Fibroblast of pulmonary artery (primary cell): Measurements from ENCODE around the gene CEMIP2.

Source experiments
- DNase-seq: peaks from one replicate; pipeline ENCODE4 v3.0.0-alpha.2; 2010; ENCODE audit warnings: low read depth
- H3K4me3 ChIP-seq: replicated peaks from 2 replicates; pipeline ENCODE4 v1.5.1; 2011; ENCODE audit warnings: low read depth, mild to moderate bottlenecking, control low read depth, low read length, moderate library complexity
- TF ChIP-seq, protein P1 (sequence below): IDR thresholded peaks from 2 replicates; pipeline ENCODE4 v1.5.1; 2011; ENCODE audit warnings: mild to moderate bottlenecking, control low read depth, low read length, inconsistent platforms; ENCODE audit errors: missing control alignments

Gene CEMIP2

DNA sequence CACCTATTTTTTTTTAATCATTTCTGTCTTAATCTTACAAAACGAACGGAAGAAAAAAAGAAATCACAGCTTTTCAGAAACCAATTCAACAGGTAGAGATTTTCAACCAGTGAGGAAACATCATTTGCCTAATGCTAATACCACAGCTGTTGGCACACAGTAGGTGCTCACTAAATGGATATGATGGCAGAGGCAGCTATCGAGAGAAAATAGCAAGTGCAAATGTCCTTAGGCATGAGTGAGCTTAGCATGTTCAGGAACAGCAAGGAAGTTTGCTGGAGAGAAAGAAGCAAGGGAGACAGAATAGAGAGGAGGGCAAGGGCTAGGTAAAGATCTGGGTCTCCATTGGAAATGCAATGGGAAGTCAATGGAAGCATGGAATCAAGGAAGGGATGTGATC, 49.2 kb downstream of the CEMIP2 start:
- no peak for DNase-seq
- TF ChIP-seq, protein P1, sequence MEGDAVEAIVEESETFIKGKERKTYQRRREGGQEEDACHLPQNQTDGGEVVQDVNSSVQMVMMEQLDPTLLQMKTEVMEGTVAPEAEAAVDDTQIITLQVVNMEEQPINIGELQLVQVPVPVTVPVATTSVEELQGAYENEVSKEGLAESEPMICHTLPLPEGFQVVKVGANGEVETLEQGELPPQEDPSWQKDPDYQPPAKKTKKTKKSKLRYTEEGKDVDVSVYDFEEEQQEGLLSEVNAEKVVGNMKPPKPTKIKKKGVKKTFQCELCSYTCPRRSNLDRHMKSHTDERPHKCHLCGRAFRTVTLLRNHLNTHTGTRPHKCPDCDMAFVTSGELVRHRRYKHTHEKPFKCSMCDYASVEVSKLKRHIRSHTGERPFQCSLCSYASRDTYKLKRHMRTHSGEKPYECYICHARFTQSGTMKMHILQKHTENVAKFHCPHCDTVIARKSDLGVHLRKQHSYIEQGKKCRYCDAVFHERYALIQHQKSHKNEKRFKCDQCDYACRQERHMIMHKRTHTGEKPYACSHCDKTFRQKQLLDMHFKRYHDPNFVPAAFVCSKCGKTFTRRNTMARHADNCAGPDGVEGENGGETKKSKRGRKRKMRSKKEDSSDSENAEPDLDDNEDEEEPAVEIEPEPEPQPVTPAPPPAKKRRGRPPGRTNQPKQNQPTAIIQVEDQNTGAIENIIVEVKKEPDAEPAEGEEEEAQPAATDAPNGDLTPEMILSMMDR, result no peak
- H3K4me3 ChIP-seq, result no peak overlapping the region

DNA sequence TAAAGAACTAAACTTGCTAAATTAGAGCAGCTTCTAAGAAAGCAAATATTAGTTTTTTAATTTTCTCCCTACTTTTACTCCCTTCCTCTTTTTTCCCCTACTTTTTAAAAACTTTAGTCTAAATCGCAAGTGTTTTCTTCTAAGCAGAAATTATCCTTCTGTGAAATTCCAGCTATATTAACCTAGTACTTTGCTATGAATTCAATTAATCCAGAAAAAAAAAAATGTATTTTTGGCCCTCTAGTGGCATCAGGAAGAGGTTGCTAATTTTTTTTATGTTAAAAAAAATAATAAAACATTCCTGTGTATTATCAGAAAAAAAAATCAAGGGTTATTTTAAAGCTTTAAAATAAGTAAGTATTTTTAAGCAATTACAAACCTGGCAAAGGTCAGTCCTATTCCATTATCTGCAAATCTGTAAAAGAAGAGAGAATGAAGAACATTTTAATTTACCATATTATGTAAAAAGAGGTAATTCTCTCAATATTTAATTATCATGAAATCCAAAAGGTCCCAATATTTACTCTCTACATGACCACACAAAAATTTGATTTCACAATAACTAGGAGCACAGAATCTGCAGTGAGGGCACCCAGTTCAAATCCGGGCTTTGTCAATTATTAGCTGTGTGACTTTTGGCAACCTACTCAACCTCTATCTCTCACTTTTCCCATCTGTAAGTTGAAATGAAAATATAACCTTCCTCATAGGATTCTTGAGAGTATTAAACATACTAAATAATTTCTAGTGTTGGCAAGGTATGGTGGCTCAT, 52.0 kb downstream of the CEMIP2 start:
- H3K4me3 ChIP-seq, result no peak overlapping the region
- peak; percentile 44 for DNase-seq
- TF ChIP-seq, protein P1, result peak; percentile 52

DNA sequence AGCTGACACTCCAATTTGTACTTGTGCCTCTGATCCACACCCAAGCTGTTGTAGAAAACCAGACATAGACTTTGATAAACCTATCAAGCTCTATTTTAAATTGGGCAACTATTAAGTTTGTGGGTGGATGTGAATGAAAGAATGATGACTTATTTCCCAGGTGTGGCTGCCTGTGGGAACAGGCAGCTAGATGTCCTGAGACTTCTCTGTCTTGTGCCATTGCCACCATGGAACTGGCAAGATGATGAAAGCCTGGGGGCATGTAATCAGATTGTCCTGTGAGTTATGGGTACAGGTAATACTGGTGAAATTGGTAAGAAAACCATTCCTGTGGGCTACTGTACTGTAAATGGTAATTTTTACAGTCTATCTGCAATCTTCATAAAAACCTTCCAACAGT, 57.5 kb downstream of the CEMIP2 start:
- TF ChIP-seq, protein P1, result no peak
- DNase-seq, result no peak
- H3K4me3 ChIP-seq, result no peak overlapping the region

DNA sequence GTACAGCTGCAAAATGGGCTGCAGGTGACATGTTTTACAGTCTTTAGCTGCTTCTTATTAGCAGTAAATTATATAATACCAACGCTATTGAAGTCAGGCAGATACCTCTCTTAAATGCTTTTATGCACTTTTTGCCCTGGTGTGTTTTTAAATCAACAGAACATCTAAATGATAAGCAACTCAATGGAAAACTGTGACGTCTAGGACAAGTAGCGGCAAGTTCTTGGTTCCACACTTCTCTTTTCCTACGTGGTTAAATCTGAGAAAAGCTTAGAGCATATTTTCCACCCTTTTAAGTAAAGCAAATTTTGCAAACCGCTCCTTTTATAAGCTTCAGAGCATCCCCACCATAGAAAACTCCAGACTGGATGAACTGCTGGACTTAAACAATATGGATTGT, 58.1 kb downstream of the CEMIP2 start:
- no peak overlapping the region for H3K4me3 ChIP-seq
- TF ChIP-seq, protein P1, result no peak
- DNase-seq, result no peak

DNA sequence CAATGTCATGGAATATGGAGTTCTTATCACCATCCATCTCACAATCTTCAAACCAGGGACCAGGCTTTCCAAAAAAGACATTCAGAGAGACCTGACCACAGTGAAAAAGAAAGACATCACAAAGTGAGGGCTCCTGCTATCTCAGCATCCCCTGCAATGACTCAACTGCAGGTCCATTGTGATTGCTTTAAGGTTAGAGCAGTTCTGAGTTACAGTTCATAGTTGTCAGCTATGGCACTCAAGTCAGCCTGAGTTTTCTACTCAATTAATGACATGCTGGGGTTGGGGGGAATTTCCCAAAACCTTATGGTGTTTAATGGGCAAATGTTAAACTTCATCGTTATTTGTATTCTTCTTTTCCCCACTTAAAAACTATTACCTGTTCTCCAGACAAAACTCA, 58.9 kb downstream of the CEMIP2 start:
- H3K4me3 ChIP-seq, result no peak overlapping the region
- no peak for DNase-seq
- TF ChIP-seq, protein P1, result no peak

DNA sequence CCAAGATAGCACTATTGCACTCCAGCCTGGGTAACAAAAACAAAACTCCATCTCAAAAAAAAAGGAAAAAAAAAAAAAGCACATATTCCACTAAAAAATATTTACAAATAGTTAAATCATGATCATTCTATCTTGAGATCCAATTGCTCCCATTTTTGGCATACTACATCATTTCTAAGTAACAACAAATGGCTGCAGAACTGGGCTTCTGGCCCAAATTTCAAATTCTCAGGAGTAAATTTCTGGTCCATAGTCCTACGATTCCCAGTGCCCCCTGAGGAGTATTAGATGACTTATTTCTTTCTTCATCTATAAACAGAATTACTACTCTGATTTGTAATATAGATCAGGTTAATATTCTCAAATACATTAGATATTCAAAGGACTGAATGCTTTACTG, 62.1 kb downstream of the CEMIP2 start:
- DNase-seq, result no peak
- TF ChIP-seq, protein P1, result no peak
- H3K4me3 ChIP-seq, result no peak overlapping the region

DNA sequence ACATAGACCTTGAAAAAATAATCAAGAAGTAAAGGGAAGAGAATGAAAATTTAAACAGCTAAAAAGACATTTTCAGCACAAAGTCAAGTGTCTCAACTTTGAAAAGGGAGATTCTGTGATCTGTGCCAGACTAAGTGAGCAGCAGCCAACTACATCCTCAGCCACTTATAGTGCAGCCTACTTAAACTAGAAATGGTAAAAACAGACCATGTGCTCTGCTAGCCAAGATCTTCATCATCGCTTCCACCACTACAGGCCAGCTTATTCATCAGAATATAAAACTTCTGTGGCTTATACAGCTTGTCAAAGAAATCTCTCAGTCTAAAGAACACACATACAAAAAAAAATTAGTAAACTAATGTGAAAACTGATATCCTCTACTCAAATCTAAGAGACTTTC, 63.5 kb downstream of the CEMIP2 start:
- no peak overlapping the region for H3K4me3 ChIP-seq
- no peak for DNase-seq
- TF ChIP-seq, protein P1, result no peak
